ENCODE measurements around the gene ITGB2.

The ITGB2 gene

DNA sequence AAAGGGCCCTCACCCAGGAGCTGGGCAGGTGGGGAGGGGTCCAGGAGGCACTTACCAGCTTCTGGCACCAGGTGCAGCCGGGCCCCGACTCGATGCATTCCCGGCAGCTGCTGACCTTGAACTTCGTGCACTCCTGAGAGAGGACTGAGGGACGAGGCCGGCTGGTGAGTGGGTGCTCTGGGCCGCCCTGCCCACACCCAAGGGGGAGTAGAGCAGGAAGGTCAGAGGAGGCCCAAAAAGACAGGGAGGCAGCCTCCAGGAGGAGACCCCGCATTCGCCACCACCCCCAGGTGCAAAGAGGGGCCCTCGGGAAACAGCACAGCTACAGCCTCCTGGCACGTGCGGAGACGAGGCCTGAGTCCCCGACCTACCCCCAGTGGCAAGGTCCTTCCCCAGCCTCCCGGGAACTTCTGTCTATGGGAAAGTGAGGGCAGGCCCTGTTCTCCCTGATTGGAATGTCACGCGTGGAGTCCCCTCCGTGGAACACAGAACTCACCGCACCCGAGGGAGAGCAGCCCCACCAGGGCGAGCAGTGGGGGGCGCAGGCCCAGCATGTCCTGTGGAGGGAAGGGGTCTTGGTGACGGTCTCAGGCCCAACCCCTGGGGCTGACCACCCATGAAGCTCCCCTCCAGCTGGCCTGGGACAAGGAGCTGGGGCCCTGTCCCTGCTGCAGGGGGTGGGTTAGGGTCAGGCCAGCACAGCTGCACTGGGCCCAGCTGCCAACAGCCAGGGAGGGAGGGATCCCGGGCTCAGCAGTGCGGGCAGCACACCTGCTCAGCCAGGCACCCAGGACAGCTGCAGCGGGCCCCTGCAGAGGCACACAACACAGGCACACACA lies 10.3 kb downstream of the ITGB2 start:
- H3K4me3 ChIP-seq (ENCODE audit: low read depth, low read length) = no peak overlapping the region
- TF ChIP-seq, protein P1, sequence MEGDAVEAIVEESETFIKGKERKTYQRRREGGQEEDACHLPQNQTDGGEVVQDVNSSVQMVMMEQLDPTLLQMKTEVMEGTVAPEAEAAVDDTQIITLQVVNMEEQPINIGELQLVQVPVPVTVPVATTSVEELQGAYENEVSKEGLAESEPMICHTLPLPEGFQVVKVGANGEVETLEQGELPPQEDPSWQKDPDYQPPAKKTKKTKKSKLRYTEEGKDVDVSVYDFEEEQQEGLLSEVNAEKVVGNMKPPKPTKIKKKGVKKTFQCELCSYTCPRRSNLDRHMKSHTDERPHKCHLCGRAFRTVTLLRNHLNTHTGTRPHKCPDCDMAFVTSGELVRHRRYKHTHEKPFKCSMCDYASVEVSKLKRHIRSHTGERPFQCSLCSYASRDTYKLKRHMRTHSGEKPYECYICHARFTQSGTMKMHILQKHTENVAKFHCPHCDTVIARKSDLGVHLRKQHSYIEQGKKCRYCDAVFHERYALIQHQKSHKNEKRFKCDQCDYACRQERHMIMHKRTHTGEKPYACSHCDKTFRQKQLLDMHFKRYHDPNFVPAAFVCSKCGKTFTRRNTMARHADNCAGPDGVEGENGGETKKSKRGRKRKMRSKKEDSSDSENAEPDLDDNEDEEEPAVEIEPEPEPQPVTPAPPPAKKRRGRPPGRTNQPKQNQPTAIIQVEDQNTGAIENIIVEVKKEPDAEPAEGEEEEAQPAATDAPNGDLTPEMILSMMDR (IDR thresholded peaks at IDR 0.05; ENCODE audit: borderline replicate concordance, insufficient read depth, low read depth, low read length) = no peak

DNA sequence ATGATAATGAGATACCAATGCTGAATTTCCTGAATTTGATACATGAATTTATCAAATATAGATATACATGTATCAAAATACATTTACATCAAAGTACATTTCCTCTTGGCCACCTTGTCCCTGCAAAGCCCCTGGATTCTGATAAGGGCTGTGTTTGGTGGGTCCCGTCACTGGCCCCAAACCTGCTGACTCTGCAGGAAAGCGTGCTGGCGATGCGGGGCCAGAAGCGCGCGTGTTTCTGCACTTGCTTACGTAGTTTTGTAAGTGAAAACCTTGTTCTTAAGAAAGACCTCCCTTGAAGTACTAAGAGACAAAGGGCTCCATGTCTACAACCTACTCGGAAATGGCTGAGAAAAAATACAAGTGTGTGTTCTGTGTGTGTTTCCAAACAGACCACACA lies 11.0 kb downstream of the ITGB2 start:
- no peak overlapping the region for H3K4me3 ChIP-seq (ENCODE audit: low read depth, low read length)
- TF ChIP-seq, protein P1 (IDR thresholded peaks at IDR 0.05; ENCODE audit: borderline replicate concordance, insufficient read depth, low read depth, low read length) = no peak

DNA sequence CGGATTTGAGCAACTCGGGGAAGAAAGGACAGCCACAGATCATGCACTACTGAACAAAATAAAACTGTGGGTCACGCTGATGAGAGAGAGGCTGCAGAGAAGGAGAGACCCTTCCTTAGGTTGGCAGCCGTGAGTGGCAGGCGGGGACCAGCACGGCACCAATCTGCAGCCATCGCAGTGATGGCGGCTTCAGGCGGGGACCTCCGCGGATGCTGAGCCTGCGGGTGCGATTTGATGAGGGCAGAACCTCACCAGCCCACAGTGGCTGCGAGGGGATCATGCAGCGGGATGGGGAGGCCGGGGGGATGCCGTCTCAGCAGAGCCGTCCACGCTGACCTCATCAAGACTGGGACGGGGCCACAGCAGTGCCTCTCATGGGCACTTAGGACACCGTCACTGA lies 11.8 kb downstream of the ITGB2 start:
- H3K4me3 ChIP-seq (ENCODE audit: low read depth, low read length) = no peak overlapping the region
- TF ChIP-seq, protein P1 (IDR thresholded peaks at IDR 0.05; ENCODE audit: borderline replicate concordance, insufficient read depth, low read depth, low read length) = no peak

DNA sequence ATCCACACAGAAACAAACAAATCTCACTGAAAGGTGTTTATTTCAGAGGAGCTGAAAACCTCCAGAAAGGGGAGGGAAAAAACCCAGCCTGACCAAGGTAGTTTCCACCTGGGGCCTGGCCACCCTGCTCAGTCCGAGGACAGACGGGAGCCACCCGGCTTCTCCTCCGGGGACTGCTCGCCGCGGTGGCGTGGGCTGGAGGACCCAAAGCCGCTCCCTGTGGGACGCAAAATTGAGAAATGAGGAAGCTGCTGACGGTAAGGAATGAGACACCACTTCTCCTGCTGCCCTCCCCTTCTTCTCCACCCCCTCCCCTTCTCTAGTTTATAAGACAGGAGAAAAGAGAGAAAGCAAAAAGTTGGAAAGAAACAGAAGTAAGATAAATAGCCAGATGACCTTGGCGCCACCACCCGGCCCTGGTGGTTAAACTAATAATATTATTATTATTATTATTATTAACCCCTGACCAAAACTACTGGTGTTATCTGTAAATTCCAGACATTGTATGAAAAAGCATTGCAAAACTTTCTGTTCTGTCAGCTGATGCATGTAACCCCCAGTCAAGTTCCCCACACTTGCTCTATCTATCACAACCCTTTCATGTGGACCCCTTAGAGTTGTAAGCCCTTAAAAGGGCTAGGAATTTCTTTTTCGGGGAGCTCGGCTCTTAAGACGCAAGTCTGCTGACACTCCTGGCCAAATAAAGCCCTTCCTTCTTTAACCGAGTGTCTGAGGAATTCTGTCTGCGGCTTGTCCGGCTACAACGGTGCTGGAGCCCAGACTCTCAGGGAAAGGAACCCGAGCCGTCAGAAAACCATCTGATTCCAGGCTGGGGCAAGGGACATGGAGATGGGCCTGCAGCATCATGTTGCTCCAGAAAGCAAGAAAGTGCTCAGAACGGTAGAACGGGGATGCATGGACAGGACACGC lies 12.5 kb downstream of the ITGB2 start:
- no peak overlapping the region for H3K4me3 ChIP-seq (ENCODE audit: low read depth, low read length)

DNA sequence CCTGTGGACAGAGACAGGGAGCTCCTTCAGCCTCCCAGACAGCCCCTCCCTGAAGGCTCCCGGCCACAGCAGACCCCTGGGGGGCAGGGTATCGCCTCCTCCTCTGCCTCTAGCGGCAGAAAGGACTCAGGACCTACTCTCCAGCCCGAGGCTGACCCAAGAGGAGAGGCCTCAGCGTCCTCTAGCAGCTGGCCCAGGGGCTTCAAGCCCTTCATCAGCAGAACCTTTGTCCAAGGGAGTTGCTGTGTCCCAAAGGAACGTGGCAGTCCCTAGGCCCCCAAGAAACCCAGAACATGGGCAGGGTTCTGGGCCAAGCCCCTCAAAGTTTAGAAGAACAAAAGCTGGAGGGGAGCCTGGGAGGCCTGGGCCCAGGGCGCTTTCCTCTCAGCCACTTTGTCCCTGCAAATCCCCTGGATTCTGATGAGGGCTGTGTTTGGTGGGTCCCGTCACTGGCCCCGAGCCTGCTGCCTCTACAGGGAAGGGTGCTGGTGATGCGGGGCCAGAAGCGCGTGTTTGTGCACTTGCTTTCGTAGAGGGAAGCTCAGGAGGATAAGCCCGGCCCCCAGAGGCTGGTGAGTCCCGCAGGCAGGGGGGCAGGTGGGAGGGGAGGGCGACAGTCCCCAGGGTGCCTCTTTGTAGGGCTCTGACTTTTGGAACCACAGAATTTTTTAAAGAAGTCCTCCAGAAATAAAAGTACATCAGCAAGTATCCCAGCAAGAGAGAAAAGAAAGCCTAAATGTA lies 13.3 kb downstream of the ITGB2 start:
- TF ChIP-seq, protein P1 (IDR thresholded peaks at IDR 0.05; ENCODE audit: borderline replicate concordance, insufficient read depth, low read depth, low read length) = no peak
- H3K4me3 ChIP-seq (ENCODE audit: low read depth, low read length) = no peak overlapping the region

More for the DNA sequence above, 12.5 kb downstream of the ITGB2 start:
- TF ChIP-seq, protein P1 (IDR thresholded peaks at IDR 0.05; ENCODE audit: borderline replicate concordance, insufficient read depth, low read depth, low read length) = no peak

DNA sequence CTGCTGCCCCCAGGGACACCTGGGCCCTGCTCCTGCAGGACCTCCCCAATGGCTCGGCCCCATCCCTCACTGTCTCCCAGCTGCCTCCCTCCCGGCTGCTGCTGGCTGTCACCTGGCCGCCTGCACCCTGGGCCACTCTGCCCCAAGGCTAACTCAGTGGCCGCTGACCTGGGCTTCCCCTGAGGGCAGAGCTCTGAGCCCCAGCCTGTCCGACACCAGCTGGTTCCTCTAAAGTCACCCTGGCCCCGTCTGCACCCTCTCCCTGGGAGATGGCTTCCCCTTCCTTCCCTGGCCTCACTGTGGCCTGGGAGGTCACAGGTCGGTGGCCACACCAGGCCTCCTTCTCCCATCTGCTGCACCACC lies 15.0 kb downstream of the ITGB2 start:
- TF ChIP-seq, protein P1 (IDR thresholded peaks at IDR 0.05; ENCODE audit: borderline replicate concordance, insufficient read depth, low read depth, low read length) = no peak
- no peak overlapping the region for H3K4me3 ChIP-seq (ENCODE audit: low read depth, low read length)
